Measurements from ENCODE around the gene COQ10A.

The COQ10A gene

DNA sequence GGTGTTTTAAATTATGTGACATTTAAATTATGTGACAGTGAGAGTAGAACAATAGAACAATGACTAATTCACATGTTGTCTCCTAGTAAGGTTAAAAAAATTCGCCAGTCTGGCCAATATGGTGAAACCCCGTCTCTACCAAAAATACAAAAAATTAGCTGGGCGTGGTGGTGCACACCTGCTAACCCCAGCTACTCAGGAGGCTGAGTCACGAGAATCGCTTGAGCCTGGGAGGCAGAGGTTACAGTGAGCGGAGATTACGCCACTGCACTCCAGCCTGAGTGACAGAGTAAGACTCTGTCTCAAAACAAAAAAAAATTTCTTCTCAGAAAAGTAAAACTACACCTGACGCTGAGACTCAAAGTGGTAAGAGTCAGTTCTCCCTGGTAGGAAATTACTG is 30.7 kb downstream of the COQ10A start:
- Histone ChIP-seq H3K27ac (ENCODE audit: low read length) (no peak overlapping the region), H3K4me2 (ENCODE audit: low read depth, low read length) (no peak overlapping the region), H2AFZ (ENCODE audit: low read length) (no peak overlapping the region), H3K4me1 (ENCODE audit: low read length) (peaks cover 22% of the 10 kb centered on the region), H3F3A (ENCODE audit: insufficient read depth, low read length) (peaks cover 17% of the 10 kb centered on the region), H3K79me2 (ENCODE audit: low read length) (peaks cover 86% of the 10 kb centered on the region), H3K9me3 (replicated peaks; ENCODE audit: insufficient read depth, low read length) (no peaks in the 10 kb centered on the region), H3K4me3 (ENCODE audit: low read length) (no peak overlapping the region), H3K36me3 (replicated peaks; ENCODE audit: insufficient read depth, low read length) (no peaks in the 10 kb centered on the region; the same call in 1 of the 2 replicates), H4K20me1 (ENCODE audit: insufficient read depth, low read length) (peaks cover 4% of the 10 kb centered on the region; the same call in 1 of the 2 replicates), H3K9me2 (replicated peaks; ENCODE audit: insufficient read depth, low read length) (no peaks in the 10 kb centered on the region), H3K27me3 (replicated peaks; ENCODE audit: insufficient read depth, low read length) (no peaks in the 10 kb centered on the region), H3K9ac (ENCODE audit: low read length) (no peak overlapping the region)
- no peak for DNase-seq
- no peak for TF ChIP-seq EZH2phosphoT487 (IDR thresholded peaks at IDR 0.05; ENCODE audit: low read length)
- TF ChIP-seq EZH2 (optimal IDR thresholded peaks at IDR 0.05; ENCODE audit: low read depth, low read length): no peak
- no peak for TF ChIP-seq CTCF (IDR thresholded peaks at IDR 0.05; ENCODE audit: low read length)

DNA sequence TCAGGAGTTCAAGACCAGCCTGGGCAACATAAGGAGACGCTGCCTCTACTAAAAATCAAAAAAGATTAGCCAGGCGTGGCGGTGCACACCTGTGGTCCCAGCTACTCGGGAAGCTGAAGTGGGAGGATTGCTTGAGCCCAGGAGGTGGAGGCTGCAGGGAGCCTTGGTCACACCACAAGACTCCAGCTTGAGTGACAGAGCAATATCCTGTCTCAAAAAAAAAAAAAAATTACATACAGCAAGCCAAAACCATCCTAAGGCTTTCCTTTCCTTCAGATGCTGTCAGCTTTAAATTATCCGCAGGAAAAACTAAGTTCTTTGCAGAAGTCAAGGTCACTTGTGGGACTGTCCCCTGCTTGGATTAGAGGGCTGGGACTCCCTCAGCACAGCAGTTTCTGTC is 32.1 kb downstream of the COQ10A start:
- no peak for DNase-seq
- no peak for TF ChIP-seq EZH2phosphoT487 (IDR thresholded peaks at IDR 0.05; ENCODE audit: low read length)
- no peak for TF ChIP-seq CTCF (IDR thresholded peaks at IDR 0.05; ENCODE audit: low read length)
- TF ChIP-seq EZH2 (optimal IDR thresholded peaks at IDR 0.05; ENCODE audit: low read depth, low read length): no peak
- H3K4me1 ChIP-seq (ENCODE audit: low read length): peaks cover 26% of the 10 kb centered on the region
- H3K27ac ChIP-seq (ENCODE audit: low read length): peak overlapping the region; percentile 74; the same call in 1 of the 2 replicates
- H3K27me3 ChIP-seq (replicated peaks; ENCODE audit: insufficient read depth, low read length): no peaks in the 10 kb centered on the region
- H3K9me2 ChIP-seq (replicated peaks; ENCODE audit: insufficient read depth, low read length): no peaks in the 10 kb centered on the region
- H4K20me1 ChIP-seq (ENCODE audit: insufficient read depth, low read length): peaks cover under 1% of the 10 kb centered on the region; the same call in 1 of the 2 replicates
- peak overlapping the region; percentile 71 for H3K4me2 ChIP-seq (ENCODE audit: low read depth, low read length)
- H3K4me3 ChIP-seq (ENCODE audit: low read length): peak overlapping the region; percentile 95
- peaks cover 21% of the 10 kb centered on the region for H3F3A ChIP-seq (ENCODE audit: insufficient read depth, low read length)
- H3K79me2 ChIP-seq (ENCODE audit: low read length): peaks cover 74% of the 10 kb centered on the region
- H2AFZ ChIP-seq (ENCODE audit: low read length): peak overlapping the region; percentile 60; the same call in 1 of the 2 replicates
- H3K9ac ChIP-seq (ENCODE audit: low read length): peak overlapping the region; percentile 76; the same call in 1 of the 2 replicates
- no peaks in the 10 kb centered on the region for H3K9me3 ChIP-seq (replicated peaks; ENCODE audit: insufficient read depth, low read length)
- no peaks in the 10 kb centered on the region; the same call in 1 of the 2 replicates for H3K36me3 ChIP-seq (replicated peaks; ENCODE audit: insufficient read depth, low read length)

DNA sequence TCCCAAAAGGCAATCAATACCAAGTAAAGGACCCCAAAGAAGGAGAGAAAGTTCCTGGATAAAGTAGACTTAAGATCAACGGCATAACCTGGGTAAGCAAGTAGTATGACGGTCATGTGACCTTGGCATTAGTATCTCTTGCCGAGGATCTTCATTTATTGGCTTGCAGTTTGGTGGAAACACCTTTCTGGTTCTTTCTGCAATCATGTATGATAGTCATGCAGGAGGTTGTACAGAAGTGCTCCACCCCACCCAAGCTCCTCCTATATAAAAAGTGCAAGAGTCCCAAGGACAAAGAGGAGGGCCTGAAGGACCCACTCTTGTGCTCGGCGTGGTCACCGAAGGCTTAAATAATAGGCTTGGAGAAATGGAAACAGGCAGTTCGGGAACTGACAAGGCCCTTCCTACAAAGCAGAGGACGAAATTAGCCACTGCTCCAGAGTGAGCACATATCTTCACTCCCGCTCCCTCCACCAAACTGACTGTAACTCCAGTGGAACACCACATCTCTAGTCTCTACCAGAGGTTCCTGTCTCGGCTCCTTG is 32.6 kb downstream of the COQ10A start:
- H3K4me3 ChIP-seq (ENCODE audit: low read length): peak overlapping the region; percentile 95
- H3K79me2 ChIP-seq (ENCODE audit: low read length): peaks cover 69% of the 10 kb centered on the region
- H3K27ac ChIP-seq (ENCODE audit: low read length): peak overlapping the region; percentile 74
- TF ChIP-seq EZH2phosphoT487 (IDR thresholded peaks at IDR 0.05; ENCODE audit: low read length): no peak
- no peak for TF ChIP-seq EZH2 (optimal IDR thresholded peaks at IDR 0.05; ENCODE audit: low read depth, low read length)
- TF ChIP-seq CTCF (IDR thresholded peaks at IDR 0.05; ENCODE audit: low read length): no peak
- H4K20me1 ChIP-seq (ENCODE audit: insufficient read depth, low read length): no peaks in the 10 kb centered on the region
- no peaks in the 10 kb centered on the region for H3K27me3 ChIP-seq (replicated peaks; ENCODE audit: insufficient read depth, low read length)
- H3K36me3 ChIP-seq (replicated peaks; ENCODE audit: insufficient read depth, low read length): no peaks in the 10 kb centered on the region; the same call in 1 of the 2 replicates
- H3K9me2 ChIP-seq (replicated peaks; ENCODE audit: insufficient read depth, low read length): no peaks in the 10 kb centered on the region
- no peaks in the 10 kb centered on the region for H3K9me3 ChIP-seq (replicated peaks; ENCODE audit: insufficient read depth, low read length)
- H3K4me2 ChIP-seq (ENCODE audit: low read depth, low read length): peak overlapping the region; percentile 71
- H3K4me1 ChIP-seq (ENCODE audit: low read length): peaks cover 26% of the 10 kb centered on the region
- H3F3A ChIP-seq (ENCODE audit: insufficient read depth, low read length): peaks cover 21% of the 10 kb centered on the region
- H2AFZ ChIP-seq (ENCODE audit: low read length): peak overlapping the region; percentile 60
- peak; percentile 52 for DNase-seq
- H3K9ac ChIP-seq (ENCODE audit: low read length): peak overlapping the region; percentile 76
